Glomerular endothelial cell (primary cell): ENCODE results near the gene ACACB. TPM values are rescaled to one million over a fixed set of nuclear protein-coding genes. Genes with fewer than 3 reads are reported as not detected.
"Not testable (repeated sequence)": the region's sequence is repeated elsewhere in the genome, so short reads cannot be mapped to it uniquely, and the experiment has no call there.

Experiments used
- DNase-seq: peaks from one replicate; pipeline ENCODE4 v3.0.0-alpha.2; 2011; ENCODE audit warnings: low read depth, low spot score; ENCODE audit errors: extremely low read depth
- total RNA-seq: library from RNA; depleted of rRNA; stranded (reverse); fragments of >200 nt; gene quantifications from 2 replicates; pipeline ENCODE4 v1.2.3, GENCODE V29; 2015

Gene ACACB
- total RNA-seq, 1 donor from 2014 or later, result 6.0 TPM

DNA sequence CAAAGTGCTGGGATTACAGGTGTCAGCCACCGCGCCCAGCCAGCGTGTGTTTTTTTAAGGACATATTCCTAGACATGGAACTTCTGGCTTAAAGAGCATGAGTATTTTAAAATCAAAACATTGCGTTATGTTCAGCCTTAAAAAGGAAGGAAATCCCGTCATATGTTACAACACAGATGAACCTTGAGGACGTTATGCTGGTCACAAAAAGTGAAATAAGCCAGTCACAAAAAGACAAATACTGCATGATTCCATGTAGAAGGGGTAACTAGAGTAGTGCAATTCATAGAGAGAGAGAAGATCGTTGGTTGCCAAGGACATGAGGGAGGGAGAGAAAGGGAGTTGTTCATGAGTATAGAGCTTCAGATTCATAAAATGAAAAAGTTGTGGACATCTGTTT lies 53.9 kb downstream of the ACACB start:
- DNase-seq, result no peak

DNA sequence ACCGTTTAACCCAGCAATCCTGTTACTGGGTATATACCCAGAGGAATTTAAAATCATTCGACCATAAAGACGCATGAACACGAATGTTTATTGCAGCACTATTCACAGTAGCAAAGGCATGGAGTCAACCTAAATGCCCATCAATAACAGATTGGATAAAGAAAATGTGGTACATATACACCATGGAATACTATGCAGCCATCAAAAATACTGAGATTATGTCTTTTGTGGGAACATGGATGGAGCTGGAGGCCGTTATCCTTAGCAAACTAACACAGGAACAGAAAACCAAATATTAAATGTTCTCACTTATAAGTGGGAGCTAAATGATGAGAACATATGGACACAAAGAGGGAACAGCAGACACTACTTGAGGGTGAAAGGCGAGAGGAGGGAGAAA lies 56.4 kb downstream of the ACACB start:
- DNase-seq, result not testable (repeated sequence)

DNA sequence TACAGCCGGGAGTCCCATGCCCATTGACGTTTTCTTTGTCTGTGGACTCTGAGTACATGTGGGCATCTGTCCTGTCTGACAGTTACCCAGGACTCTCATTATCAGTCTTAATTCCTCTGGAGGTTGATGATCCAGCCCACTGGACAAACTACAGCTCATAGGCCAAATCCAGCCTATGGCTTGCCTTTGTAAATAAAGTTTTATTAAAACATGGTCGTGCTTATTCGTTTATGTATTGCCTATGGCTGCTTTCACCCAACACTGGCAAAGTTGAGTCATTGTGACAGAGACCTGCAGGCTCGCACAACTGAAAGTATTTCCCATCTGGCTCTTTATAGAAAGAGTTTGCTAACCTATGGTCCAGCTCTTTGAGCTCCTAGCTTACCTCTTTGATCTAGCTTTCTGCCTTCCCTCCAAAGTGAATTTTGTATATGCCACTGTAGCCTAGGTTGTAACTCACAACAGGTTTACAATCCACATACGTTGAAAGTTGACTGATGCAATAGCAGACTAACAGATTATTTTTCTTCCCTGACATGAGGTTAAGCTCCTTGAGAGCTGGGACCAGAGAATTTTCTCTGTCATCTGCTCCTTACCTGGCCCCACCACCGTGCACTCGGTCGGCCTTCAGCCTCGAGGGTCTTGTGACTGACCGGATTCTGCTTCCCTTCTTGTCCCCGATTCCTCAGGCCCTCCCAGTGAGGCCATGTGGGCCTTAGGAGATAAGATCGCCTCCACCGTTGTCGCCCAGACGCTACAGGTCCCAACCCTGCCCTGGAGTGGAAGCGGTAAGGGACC lies 57.3 kb downstream of the ACACB start:
- DNase-seq, result no peak

DNA sequence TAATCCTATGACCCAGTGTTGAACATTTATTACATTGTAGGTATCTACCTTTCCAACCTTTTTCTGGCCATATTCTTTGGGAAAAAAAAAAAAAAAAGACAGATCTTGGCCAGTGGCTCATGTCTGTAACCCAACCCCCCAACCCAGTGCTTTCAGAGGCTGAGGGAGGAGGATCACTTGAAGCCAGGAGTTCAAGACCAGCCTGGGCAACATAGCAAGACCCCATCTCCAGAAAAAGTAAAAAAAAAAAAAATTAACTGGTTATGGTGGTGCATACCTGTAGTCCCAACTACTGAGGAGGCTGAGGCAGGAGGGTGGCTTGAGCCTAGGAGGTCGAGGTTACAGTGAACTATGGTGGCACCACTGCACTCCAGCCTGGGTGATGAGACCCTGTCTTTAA lies 58.1 kb downstream of the ACACB start:
- no peak for DNase-seq

DNA sequence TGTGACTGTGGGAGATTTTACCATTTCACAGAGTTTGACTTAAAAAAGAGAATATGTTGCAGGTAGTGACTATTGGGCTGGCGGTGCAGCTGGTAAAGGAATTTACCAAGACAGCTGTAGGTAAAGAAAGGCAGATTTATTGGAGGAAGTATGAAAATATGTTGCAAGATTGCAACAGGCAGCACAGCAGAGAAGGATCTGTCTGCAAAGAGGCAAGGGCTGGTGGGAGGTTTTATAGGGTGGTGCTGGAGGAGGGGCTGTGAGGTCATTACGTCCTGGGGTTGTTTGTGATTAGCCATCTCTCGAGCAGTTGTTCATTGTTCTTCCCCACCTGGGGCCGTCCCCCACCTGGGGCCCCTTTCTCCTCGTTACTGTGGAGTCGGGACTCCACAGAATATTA lies 62.1 kb downstream of the ACACB start:
- no peak for DNase-seq

DNA sequence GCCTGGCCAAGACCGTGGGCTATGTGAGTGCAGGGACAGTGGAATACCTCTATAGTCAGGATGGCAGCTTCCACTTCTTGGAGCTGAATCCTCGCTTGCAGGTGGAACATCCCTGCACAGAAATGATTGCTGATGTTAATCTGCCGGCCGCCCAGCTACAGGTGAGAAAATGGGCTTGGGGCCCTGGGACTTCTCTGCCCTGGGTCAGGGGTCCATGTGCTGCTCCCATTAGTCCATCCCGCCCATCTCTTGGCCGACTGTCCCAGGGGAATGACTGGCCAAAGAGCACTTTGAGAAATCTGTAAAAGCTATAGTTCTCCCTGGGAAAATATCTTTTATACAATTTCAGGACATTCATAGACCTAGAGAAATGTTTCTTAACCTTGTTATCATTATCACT lies 63.5 kb downstream of the ACACB start:
- no peak for DNase-seq

DNA sequence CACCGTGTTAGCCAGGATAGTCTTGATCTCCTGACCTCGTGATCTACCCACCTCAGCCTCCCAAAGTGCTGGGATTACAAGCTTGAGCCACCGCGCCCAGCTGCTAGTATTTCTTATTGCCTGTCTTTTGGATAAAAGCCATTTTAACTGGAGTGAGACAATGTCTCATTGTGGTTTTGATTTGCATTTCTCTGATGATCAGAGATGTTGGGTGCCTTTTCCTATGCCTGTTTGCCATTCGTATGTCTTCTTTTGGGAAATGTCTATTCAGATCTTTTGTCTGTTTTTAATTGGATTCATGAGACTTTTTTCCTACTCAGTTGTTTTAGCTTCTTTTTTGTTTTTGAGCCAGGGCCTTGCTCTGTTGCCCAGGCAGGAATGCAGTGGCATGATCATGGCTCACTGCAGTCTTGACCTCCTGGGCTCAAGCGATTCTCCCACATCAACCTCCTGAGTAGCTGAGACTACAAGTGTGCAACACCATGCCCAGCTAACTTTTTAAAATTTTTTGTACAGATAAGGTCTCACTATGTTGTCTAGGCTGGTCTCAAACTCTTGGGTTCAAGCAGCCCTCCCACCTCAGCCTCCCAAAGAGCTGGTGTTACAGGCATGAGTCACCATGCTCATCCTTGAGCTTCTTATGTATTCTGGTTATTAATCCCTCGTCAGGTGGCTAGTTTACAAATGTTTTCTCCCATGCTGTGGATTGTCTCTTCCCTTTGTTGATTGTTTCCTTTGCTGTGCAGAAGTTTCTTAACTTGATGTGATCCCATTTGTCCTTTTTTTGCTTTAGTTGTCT lies 65.9 kb downstream of the ACACB start:
- DNase-seq, result no peak

DNA sequence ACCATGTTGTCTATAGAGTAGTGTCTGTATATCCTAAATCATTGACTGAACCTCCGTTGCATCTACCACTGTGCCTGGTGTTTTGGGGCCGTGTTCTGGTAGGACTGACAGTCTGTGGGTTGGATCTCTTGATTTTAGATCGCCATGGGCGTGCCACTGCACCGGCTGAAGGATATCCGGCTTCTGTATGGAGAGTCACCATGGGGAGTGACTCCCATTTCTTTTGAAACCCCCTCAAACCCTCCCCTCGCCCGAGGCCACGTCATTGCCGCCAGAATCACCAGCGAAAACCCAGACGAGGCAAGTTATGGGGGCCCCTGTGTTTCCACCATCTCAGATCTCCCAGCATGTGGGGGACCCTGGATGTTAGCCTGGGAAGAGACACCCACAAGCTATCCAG lies 69.1 kb downstream of the ACACB start:
- no peak for DNase-seq

DNA sequence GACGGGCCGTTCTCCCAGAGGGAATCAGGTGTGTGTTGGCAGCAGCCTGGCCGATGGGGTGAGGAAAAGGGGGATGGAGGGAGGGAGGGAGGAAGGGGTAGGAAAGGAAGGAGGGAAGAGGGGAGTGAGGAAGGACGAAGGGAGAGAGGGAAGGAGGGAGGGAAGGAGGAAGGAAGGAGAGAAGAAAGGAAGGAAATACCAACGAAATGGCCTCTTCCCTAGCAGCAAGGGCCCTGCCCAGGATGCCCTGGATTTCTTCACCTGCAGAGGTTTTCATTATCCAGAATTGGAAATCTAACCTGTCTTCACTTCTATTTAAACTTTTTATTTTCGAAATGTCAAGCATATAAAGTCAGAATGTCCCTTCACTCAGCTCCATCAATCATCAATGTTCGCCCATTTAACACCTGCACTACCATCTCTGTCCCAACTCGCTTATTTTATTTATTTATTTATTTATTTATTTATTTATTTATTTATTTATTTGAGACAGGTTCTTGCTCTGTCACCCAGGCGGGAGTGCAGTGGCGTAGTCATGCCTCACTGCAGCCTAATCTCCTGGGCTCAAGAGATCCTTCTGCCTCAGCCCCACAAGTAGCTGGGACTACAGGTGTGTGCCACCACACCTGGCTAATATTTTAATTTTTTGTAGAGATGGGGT lies 70.7 kb downstream of the ACACB start:
- no peak for DNase-seq

DNA sequence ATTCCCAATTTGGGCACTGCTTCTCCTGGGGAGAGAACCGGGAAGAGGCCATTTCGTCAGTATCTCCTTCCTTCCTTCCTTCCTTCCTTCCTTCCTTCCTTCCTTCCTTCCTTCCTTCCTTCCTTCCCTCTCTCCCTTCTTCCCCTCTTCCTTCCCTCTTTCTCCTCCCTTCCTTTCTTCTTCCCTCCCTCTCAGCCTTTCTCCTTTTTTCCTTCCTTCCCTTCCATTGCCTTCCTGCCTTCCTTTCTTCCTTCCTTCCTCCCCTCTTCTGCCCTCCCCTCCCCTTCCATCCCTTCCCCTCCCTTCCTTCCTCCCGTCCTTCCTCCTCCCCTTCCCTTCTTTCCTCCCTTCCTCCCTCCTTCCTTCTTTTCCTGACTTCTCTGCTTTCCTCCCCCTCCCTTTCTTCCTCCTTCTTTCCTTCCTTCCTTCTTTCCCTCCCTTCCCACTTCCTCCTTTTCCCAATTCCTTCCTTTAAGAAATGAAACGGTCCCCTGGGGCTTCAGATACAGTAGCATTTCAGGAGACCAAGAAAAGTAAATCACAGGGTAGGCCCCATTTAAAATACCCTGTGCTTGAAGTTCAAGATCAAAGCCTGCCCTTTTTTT lies 71.8 kb downstream of the ACACB start:
- no peak for DNase-seq

DNA sequence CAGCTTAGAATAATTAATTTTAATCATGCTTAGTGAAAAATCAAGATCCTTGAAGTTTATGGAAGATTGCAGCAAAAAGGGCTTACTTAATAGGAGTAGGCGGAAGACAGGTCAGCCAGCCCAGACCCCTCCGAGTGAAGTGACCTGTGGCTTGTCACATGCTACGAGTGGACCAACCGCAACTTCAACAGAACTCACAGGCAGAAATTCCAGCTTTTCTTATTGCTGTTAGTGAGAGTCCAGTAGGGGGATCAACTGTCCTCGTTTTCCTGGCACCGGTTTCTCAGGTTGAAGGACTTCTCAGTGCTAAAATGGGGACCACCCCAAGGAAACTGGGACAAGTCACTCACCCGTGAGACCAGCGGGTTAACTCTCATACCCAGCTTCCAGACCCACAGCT lies 72.9 kb downstream of the ACACB start:
- DNase-seq, result no peak

DNA sequence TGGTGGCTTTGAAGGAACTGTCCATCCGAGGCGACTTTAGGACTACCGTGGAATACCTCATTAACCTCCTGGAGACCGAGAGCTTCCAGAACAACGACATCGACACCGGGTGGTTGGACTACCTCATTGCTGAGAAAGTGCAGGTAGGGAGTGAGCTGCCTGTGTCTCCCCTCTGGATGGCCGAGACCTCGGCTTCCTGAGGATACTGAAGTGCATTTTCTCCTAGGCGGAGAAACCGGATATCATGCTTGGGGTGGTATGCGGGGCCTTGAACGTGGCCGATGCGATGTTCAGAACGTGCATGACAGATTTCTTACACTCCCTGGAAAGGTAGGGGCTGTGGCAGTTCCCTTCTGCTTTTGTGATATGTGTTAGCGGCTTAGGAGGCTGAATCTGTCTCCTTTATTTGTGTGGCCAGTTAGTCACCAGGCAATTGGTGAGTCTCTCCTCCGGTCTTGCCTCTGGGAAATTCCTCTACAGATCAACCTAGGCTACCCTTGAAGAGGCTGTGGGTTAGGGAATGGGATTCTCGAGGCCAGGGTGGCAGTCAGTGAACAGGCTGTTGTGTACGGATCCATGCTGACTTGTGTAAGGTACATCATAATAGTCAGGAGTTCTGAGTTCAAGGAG lies 75.3 kb downstream of the ACACB start:
- no peak for DNase-seq

DNA sequence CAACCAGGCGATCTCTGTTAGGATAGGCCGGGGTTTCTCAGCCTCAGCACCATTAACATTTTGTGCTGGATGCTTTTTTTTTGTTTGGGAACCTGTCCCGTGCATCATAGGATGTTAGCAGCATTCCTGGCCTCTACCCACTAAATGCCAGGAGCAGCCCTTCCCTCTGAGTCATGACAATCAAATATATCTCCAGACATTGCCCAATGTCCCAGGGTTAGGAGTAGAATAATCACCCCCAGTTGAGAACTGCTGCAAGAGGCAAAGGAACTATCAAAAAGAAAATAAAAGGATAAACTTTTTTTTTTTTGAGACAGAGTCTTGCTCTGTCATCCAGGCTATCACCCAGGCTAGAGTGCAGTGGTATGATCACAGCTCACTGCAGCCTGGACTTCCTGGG lies 76.0 kb downstream of the ACACB start:
- no peak for DNase-seq

DNA sequence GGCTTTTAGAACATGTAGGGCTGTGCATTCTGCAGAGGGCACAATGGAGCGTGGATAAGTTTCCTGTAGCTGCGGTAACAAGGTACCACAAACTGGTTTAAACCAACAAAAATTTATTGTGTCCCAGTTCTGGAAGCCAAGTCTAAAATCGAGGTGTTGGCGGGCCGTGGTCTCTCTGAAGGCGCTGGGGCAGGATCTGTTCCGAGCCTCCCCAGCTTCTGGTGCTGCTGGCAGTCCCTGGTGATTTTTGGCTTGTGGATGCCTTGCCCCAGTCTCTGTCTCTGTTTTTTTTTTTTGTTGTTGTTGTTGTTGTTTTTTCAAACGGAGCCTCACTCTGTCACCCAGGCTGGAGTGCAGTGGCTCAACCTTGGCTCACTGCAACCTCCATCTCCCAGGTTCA lies 77.5 kb downstream of the ACACB start:
- no peak for DNase-seq

DNA sequence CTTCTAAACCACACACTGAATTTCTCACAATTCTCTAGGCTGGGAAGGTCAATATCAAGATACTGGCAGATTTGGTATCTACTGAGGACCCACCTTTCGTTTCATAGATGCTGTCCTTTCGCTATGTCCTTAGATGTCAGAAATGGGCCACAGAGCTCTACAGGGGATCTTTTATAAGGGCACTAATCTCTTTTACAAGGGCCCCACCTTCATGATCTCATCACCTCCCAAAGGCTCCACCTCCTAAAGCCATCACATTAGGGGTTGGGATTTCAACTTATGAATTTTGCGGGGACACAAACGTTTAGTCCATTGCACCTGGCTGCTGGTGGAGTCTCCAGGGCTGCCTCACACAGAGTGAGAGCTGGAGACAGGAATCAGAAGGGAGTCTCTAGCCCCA lies 79.9 kb downstream of the ACACB start:
- no peak for DNase-seq

DNA sequence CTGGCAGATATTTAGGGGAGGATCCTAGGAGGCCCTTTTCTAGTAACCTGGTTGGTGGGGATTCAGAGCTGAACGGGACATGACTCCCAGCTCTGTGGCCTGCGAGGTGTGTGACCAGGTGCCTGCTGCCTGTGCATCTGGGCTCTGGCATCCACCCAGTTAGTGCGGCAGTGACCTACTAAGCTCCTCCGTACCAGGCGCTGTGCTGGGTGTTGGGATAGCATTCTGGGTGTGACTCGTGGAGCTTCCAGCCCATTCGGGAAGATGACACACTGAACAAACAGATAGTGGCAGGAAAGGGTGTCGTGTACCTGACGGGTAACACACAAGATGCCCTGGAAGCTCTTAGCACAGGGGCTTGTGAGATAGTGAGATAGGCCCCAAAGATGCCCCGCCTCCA lies 80.9 kb downstream of the ACACB start:
- DNase-seq, result no peak

DNA sequence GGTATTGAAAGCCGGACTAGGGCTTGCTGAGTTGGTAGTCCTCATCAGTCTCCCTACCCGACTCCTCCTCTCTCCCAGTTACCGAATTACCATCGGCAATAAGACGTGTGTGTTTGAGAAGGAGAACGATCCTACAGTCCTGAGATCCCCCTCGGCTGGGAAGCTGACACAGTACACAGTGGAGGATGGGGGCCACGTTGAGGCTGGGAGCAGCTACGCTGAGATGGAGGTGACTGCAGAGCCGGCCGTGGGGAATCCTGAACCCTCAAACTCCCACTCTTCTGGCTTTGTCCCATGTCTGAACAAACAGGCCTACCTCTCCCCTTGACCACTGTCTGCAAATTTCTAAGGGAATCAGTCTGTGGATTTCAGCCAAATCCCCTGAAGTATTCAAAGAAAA lies 82.9 kb downstream of the ACACB start:
- DNase-seq, result no peak

DNA sequence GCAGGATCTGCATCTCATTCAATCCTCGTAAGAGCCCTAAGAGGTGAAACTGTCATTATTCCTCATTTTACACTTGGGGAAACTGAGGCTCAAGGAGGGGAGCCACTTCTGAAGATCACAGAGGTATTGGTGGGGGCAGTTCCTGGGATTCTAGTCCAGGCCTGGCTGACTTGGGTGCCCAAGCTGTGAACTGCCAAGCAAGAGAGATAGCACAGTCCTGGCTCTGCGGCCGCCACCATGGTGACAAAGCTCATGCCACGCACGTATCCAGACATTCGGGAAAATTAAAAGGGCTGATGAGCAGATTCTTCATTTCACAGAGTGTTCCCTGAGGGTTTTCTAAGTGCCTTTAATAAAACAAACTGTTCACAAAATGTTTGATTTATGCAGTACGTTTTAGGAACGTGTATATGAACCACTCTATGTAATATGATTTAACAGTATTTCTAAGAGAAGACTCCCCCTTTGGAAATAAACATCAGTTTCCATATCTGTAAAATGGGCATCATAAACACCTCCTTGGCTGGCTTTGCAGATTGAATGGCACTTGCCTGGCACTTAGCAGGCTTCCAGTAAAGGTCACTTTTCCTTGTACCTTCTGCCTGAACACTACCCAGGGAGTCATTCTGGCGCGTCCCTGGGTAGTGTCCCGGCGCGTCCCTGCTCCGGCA lies 84.6 kb downstream of the ACACB start:
- DNase-seq, result no peak

DNA sequence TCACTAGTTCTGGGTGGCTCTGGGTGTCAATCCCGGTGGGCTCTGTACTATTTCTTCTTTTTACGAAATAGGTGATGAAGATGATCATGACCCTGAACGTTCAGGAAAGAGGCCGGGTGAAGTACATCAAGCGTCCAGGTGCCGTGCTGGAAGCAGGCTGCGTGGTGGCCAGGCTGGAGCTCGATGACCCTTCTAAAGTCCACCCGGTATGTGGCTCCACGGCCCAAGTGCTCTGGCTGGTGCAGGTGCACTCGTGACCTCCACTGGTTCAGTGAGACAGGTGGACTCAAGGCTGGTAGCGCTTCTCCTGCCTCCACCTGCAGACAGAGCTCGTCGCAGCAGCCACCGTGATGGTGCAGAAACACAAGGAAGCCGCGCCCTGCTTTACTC lies 85.1 kb downstream of the ACACB start:
- no peak for DNase-seq

DNA sequence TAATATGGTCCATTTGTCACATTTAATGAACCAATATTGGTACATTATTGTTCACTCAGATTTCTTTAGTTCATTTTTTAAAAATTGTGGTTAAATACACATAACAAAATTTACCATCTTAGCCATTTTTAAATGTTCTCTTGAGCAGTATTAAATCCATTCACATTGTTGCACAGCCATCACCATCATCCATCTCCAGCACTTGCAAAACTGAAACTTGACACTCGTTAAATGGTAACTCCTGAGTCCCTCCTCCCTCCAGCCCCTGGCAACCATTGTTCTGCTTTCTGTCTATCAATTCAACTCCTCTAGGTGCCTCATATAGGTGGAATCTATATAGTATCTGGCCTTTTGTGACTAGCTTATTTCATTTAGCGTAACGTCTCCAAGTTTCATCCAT lies 86.4 kb downstream of the ACACB start:
- no peak for DNase-seq
